Endothelial cell of umbilical vein (primary cell): ENCODE results near the gene IGF1.

Source experiments
- CTCF ChIP-seq, 2 donors: IDR thresholded peaks; 1 replicate in 1 of 2; 2 replicates in 1 of 2; pipeline ENCODE4 v1.5.1; 2011; ENCODE audit warnings: low read length in 2 of 2, mild to moderate bottlenecking in 2 of 2, moderate library complexity in 2 of 2, control low read depth in 1 of 2, inconsistent platforms in 1 of 2, low read depth in 1 of 2; ENCODE audit not compliant: insufficient read depth in 1 of 2; ENCODE audit errors: extremely low read depth in 1 of 2
- EZH2 ChIP-seq: IDR thresholded peaks from 2 replicates; pipeline ENCODE4 v1.6.1; 2012; ENCODE audit warnings: borderline replicate concordance, low read depth, mild to moderate bottlenecking, moderate library complexity, low read length, inconsistent platforms; ENCODE audit not compliant: severe bottlenecking
- FOS ChIP-seq: IDR thresholded peaks from 2 replicates; pipeline ENCODE4 v1.6.1; 2011; ENCODE audit warnings: mild to moderate bottlenecking, low read length, moderate library complexity, borderline replicate concordance; ENCODE audit not compliant: insufficient read depth
- GATA2 ChIP-seq: IDR thresholded peaks from 2 replicates; pipeline ENCODE4 v1.7.0; 2011; ENCODE audit warnings: low read depth, mild to moderate bottlenecking, moderate library complexity, mixed read lengths, low read length; ENCODE audit not compliant: insufficient read length, insufficient read depth
- JUN ChIP-seq: IDR thresholded peaks from 2 replicates; pipeline ENCODE4 v1.6.1; 2011; ENCODE audit warnings: borderline replicate concordance, low read depth; ENCODE audit not compliant: insufficient read length, insufficient read depth
- MAX ChIP-seq: IDR thresholded peaks from 2 replicates; pipeline ENCODE4 v1.6.1; 2011; ENCODE audit not compliant: insufficient read depth, insufficient read length
- MYC ChIP-seq: IDR thresholded peaks from one replicate; pipeline ENCODE4 v1.6.1; 2011; ENCODE audit warnings: mild to moderate bottlenecking, low read depth, low read length
- POLR2A ChIP-seq: IDR thresholded peaks from 2 replicates; pipeline ENCODE4 v1.6.1; 2012; ENCODE audit warnings: low read depth, mild to moderate bottlenecking, control low read depth, low read length
- POLR2AphosphoS5 ChIP-seq: IDR thresholded peaks from 2 replicates; pipeline ENCODE4 v1.6.1; 2012; ENCODE audit warnings: low read depth, mild to moderate bottlenecking, control low read depth, low read length, moderate library complexity; ENCODE audit not compliant: insufficient read depth

GRCh38 chr12:102483466-102483865 is 3.1 kb upstream of the IGF1 start:
- TF ChIP-seq CTCF (IDR thresholded peaks at IDR 0.05; ENCODE audit: extremely low read depth in 1 of 2, insufficient read depth in 1 of 2, low read depth in 1 of 2, low read length in 2 of 2) (no peak), POLR2AphosphoS5 (no peak), POLR2A (no peak), GATA2 (no peak), MAX (no peak), EZH2 (no peak), MYC (no peak), JUN (no peak), FOS (no peak)
